Tibial artery (tissue), 4 donors: ENCODE measurements around the gene REXO1.

Experiments
- DNase-seq, 2 donors: peaks; one replicate each; pipeline ENCODE4 v3.0.0-alpha.2; 2019
- H3K27ac ChIP-seq, 2 donors: fragments of 200-600 bp; sonication (generic) in 1 of 2; 1 replicate in 1 of 2; 2 replicates in 1 of 2; pipeline ENCODE4 v1.5.1; 2018 to 2019; ENCODE audit warnings: mild to moderate bottlenecking in 1 of 2
- H3K27me3 ChIP-seq, 2 donors: fragments of 200-600 bp; sonication (generic) in 1 of 2; one replicate each; pipeline versions ENCODE4 v1.5.1 to v1.6.0; 2016 to 2019
- H3K36me3 ChIP-seq, 3 donors: fragments of 200-600 bp; sonication (generic) in 2 of 3; one replicate each; pipeline ENCODE4 v1.5.1; 2016 to 2019; ENCODE audit warnings: mild to moderate bottlenecking in 2 of 3
- H3K4me1 ChIP-seq, 4 donors: fragments of 200-600 bp; sonication (generic) in 2 of 4; 1 replicate in 3 of 4; 2 replicates in 1 of 4; pipeline ENCODE4 v1.5.1; 2016 to 2019
- H3K4me3 ChIP-seq, 2 donors: fragments of 200-600 bp; sonication (generic) in 1 of 2; 1 replicate in 1 of 2; 2 replicates in 1 of 2; pipeline ENCODE4 v1.5.1; 2018 to 2019; ENCODE audit warnings: mild to moderate bottlenecking in 2 of 2
- H3K9me3 ChIP-seq, 3 donors: fragments of 200-600 bp; sonication (generic) in 1 of 3; one replicate each; pipeline ENCODE4 v1.5.1; 2016 to 2019
- CTCF ChIP-seq, 2 experiments: fragments of 200-600 bp in 1 of 2; fragments of 450-650 bp in 1 of 2; IDR thresholded peaks; one replicate each; pipeline ENCODE4 v1.5.1; 2017 to 2019; ENCODE audit warnings: antibody characterized with exemption in 2 of 2, mild to moderate bottlenecking in 1 of 2, moderate library complexity in 1 of 2
- intact Hi-C: fragments of 100-400 bp; cut with DNase I; formaldehyde crosslinking; loops from one replicate; pipeline ENCODE4 v1.15.0; 2023; ENCODE audit warnings: low total_unique reads

REXO1 gene

DNA sequence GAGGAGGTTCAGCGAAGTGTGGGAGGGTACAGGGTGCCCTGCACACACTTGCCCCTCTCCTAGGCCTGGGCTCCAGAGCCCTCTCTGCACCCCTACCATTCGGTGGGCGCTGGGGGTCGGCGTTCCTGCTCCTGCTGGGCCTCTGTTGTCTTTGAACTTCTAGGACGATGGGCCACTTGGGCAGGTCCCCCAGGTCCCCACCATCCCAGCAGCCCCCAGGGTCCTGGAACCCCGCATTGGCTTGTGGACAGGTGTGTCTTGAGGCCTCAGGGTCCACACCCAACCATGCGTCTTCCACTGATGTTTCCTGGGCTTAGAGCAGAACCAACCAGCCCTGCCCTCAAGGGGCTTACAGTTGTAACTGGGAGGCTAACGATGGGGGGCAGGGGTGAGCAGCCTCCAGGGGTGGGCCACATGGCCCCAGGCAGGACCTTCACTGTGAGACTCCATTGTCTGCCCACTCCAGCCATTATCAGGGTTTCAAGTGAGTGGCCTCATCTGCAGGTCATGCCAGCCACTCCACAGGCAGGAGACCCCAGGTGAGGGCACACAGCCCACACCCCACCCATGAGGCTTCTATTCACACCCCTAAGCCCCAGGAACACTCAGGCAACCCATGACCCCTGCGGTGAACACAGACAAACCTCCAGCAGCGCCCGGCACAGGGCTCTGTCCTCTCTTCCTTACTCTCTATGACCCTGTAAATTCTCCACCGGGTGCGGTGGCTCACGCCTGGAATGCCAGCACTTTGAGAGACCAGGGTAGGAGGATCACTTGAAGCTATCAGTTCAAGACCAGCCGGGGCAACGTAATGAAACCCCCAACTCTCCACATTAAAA is 17.1 kb upstream of the REXO1 start:
- no peak for TF ChIP-seq CTCF (IDR thresholded peaks at IDR 0.05)
- no peak for DNase-seq
- H3K27ac ChIP-seq, result peak overlapping the region; percentile 78 to 81
- peaks cover 0 to 33% (median 27%) of the 10 kb centered on the region in 4 donors for H3K4me1 ChIP-seq
- intact Hi-C loops, result no loop called here
- H3K27me3 ChIP-seq, result no peaks in the 10 kb centered on the region
- peaks cover 0 to under 1% (median 0%) of the 10 kb centered on the region in 3 donors for H3K36me3 ChIP-seq
- H3K4me3 ChIP-seq, result peak overlapping the region; percentile 63 to 71
- no peaks in the 10 kb centered on the region for H3K9me3 ChIP-seq

- Histone ChIP-seq H3K4me3 (peak overlapping the region; percentile 63 to 71), H3K4me1 (peaks cover 0 to 41% (median 34%) of the 10 kb centered on the region in 4 donors), H3K27ac (peak overlapping the region; percentile 78 to 81), H3K27me3 (no peaks in the 10 kb centered on the region), H3K9me3 (no peaks in the 10 kb centered on the region), H3K36me3 (no peaks in the 10 kb centered on the region)
- peak in 1 of 2 donors; percentile 66 for DNase-seq
- intact Hi-C loops, result no loop called here
- peak; percentile 60 to 70 for TF ChIP-seq CTCF (IDR thresholded peaks at IDR 0.05)
Measured at GRCh38 chr19:1864480-1865171, 16.3 kb upstream of the REXO1 start.

- intact Hi-C loops, result no loop called here
- Histone ChIP-seq H3K4me1 (peaks cover 0 to 45% (median 35%) of the 10 kb centered on the region in 4 donors), H3K27ac (peak overlapping the region; percentile 78 to 81), H3K4me3 (peak overlapping the region; percentile 63 to 71), H3K36me3 (no peaks in the 10 kb centered on the region), H3K27me3 (no peaks in the 10 kb centered on the region), H3K9me3 (no peaks in the 10 kb centered on the region)
- DNase-seq, result peak; percentile 86 to 93
- no peak for TF ChIP-seq CTCF (IDR thresholded peaks at IDR 0.05)
Measured at GRCh38 chr19:1863638-1864479, 15.6 kb upstream of the REXO1 start.

GRCh38 chr19:1863328-1863637 is 15.0 kb upstream of the REXO1 start, which contains the start of gene KLF16:
Gene KLF16 (minus strand): TSS chr19:1863579. CDS start chr19:1863497, 82 bp downstream.
- no peak for TF ChIP-seq CTCF (IDR thresholded peaks at IDR 0.05)
- Histone ChIP-seq H3K4me3 (peak within 1 kb of the TSS; percentile 63 to 71), H3K27me3 (no peaks in the 10 kb centered on the region), H3K4me1 (peaks cover 0 to 46% (median 35%) of the 10 kb centered on the region in 4 donors), H3K27ac (peak within 1 kb of the TSS; percentile 78 to 81), H3K9me3 (no peaks in the 10 kb centered on the region), H3K36me3 (no peaks in the 10 kb centered on the region)
- intact Hi-C loops, result no loop called here
- DNase-seq, result no peak
